ENCODE results near the gene LRMDA. TPM values are rescaled to one million over a fixed set of nuclear protein-coding genes. Genes with fewer than 3 reads are reported as not detected.

LRMDA gene
- total RNA-seq, 2 experiments from 2014 or later = not detected

GRCh38 chr10:76544789-76545188 is 1113.4 kb downstream of the LRMDA start:
- ATAC-seq (ENCODE audit: poor library complexity) = no peak
- no peak overlapping the region for H3K27ac ChIP-seq (ENCODE audit: low read depth in 1 of 2, low read length in 2 of 2)
- ChIA-PET CTCF (no interaction called here), POLR2A (no interaction called here)
- no peaks in the 10 kb centered on the region for H3K4me1 Mint-ChIP-seq (ENCODE audit: low read depth)
- H3K27ac Mint-ChIP-seq = no peak overlapping the region
- H3K4me1 ChIP-seq (ENCODE audit: insufficient read depth, low read length) = no peaks in the 10 kb centered on the region
- H3K27me3 Mint-ChIP-seq = peaks cover 5% of the 10 kb centered on the region
- H3K9me3 ChIP-seq (ENCODE audit: control insufficient read depth in 1 of 2, insufficient read depth in 1 of 2, low read length in 2 of 2) = no peaks in the 10 kb centered on the region
- H3K36me3 ChIP-seq (ENCODE audit: insufficient read depth, low read length) = no peaks in the 10 kb centered on the region
- TF ChIP-seq, protein P1, sequence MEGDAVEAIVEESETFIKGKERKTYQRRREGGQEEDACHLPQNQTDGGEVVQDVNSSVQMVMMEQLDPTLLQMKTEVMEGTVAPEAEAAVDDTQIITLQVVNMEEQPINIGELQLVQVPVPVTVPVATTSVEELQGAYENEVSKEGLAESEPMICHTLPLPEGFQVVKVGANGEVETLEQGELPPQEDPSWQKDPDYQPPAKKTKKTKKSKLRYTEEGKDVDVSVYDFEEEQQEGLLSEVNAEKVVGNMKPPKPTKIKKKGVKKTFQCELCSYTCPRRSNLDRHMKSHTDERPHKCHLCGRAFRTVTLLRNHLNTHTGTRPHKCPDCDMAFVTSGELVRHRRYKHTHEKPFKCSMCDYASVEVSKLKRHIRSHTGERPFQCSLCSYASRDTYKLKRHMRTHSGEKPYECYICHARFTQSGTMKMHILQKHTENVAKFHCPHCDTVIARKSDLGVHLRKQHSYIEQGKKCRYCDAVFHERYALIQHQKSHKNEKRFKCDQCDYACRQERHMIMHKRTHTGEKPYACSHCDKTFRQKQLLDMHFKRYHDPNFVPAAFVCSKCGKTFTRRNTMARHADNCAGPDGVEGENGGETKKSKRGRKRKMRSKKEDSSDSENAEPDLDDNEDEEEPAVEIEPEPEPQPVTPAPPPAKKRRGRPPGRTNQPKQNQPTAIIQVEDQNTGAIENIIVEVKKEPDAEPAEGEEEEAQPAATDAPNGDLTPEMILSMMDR (IDR thresholded peaks at IDR 0.05) = no peak
- no peaks in the 10 kb centered on the region for H3K36me3 Mint-ChIP-seq (ENCODE audit: low read depth)
- no peaks in the 10 kb centered on the region for H3K9me3 Mint-ChIP-seq
- H3K27me3 ChIP-seq (ENCODE audit: control insufficient read depth in 1 of 2, insufficient read depth in 2 of 2, low read length in 2 of 2) = no peaks in the 10 kb centered on the region
- H3K4me3 ChIP-seq (ENCODE audit: low read length) = no peak overlapping the region
- no peak overlapping the region for H3K4me3 Mint-ChIP-seq
- no peak for DNase-seq
- intact Hi-C loops (cut with DNase I, micrococcal nuclease) = no loop called here

- H3K27ac ChIP-seq (ENCODE audit: low read depth in 1 of 2, low read length in 2 of 2) = no peak overlapping the region
- H3K27me3 ChIP-seq (ENCODE audit: control insufficient read depth in 1 of 2, insufficient read depth in 2 of 2, low read length in 2 of 2) = no peaks in the 10 kb centered on the region
- ChIA-PET POLR2A (no interaction called here), CTCF (no interaction called here)
- TF ChIP-seq, protein P1 (IDR thresholded peaks at IDR 0.05) = no peak
- no peaks in the 10 kb centered on the region for H3K36me3 ChIP-seq (ENCODE audit: insufficient read depth, low read length)
- no peaks in the 10 kb centered on the region for H3K4me1 ChIP-seq (ENCODE audit: insufficient read depth, low read length)
- DNase-seq = no peak
- no peaks in the 10 kb centered on the region for H3K9me3 ChIP-seq (ENCODE audit: control insufficient read depth in 1 of 2, insufficient read depth in 1 of 2, low read length in 2 of 2)
- Mint-ChIP-seq H3K27me3 (peaks cover 5% of the 10 kb centered on the region), H3K4me1 (ENCODE audit: low read depth) (no peaks in the 10 kb centered on the region), H3K36me3 (ENCODE audit: low read depth) (no peaks in the 10 kb centered on the region), H3K27ac (no peak overlapping the region), H3K9me3 (no peaks in the 10 kb centered on the region), H3K4me3 (no peak overlapping the region)
- no peak for ATAC-seq (ENCODE audit: poor library complexity)
- intact Hi-C loops (cut with DNase I, micrococcal nuclease) = no loop called here
- H3K4me3 ChIP-seq (ENCODE audit: low read length) = no peak overlapping the region
These were observed 1115.0 kb downstream of the LRMDA start for GRCh38 chr10:76546411-76546810.

- intact Hi-C loops (cut with DNase I, micrococcal nuclease) = no loop called here
- TF ChIP-seq, protein P1 (IDR thresholded peaks at IDR 0.05) = peak; percentile 34
- no peak overlapping the region for H3K27ac ChIP-seq (ENCODE audit: low read depth in 1 of 2, low read length in 2 of 2)
- ChIA-PET CTCF (no interaction called here), POLR2A (no interaction called here)
- Mint-ChIP-seq H3K36me3 (ENCODE audit: low read depth) (no peaks in the 10 kb centered on the region), H3K4me1 (ENCODE audit: low read depth) (no peaks in the 10 kb centered on the region), H3K4me3 (no peak overlapping the region), H3K27ac (no peak overlapping the region), H3K9me3 (no peaks in the 10 kb centered on the region), H3K27me3 (peaks cover 5% of the 10 kb centered on the region)
- H3K4me1 ChIP-seq (ENCODE audit: insufficient read depth, low read length) = no peaks in the 10 kb centered on the region
- no peaks in the 10 kb centered on the region for H3K27me3 ChIP-seq (ENCODE audit: control insufficient read depth in 1 of 2, insufficient read depth in 2 of 2, low read length in 2 of 2)
- no peaks in the 10 kb centered on the region for H3K36me3 ChIP-seq (ENCODE audit: insufficient read depth, low read length)
- DNase-seq (peak in 12 of 14 experiments; percentile 1 to 55 (median 14)), ATAC-seq (ENCODE audit: poor library complexity) (no peak)
- H3K4me3 ChIP-seq (ENCODE audit: low read length) = no peak overlapping the region
- no peaks in the 10 kb centered on the region for H3K9me3 ChIP-seq (ENCODE audit: control insufficient read depth in 1 of 2, insufficient read depth in 1 of 2, low read length in 2 of 2)
These were observed 1116.0 kb downstream of the LRMDA start for GRCh38 chr10:76547352-76547972.
